Suprapubic skin (tissue), 4 donors: ENCODE results near the gene C2orf49.

ENCODE experiments used
- POLR2A ChIP-seq, 2 donors: fragments of 450-650 bp; IDR thresholded peaks; one replicate each; pipeline ENCODE4 v1.6.1; 2017; ENCODE audit warnings: antibody characterized with exemption in 2 of 2, mild to moderate bottlenecking in 2 of 2, moderate library complexity in 2 of 2
- POLR2AphosphoS5 ChIP-seq, 3 donors: sonication (generic); formaldehyde crosslinking; IDR thresholded peaks; one replicate each; pipeline ENCODE4 v1.6.1; 2017; ENCODE audit warnings: antibody characterized with exemption in 3 of 3
- TF ChIP-seq, protein P1 (sequence below), 2 donors: fragments of 200-600 bp in 1 of 2; fragments of 450-650 bp in 1 of 2; sonication (generic) in 1 of 2; IDR thresholded peaks; one replicate each; pipeline ENCODE4 v1.5.1; 2016 to 2019; ENCODE audit warnings: antibody characterized with exemption in 2 of 2, mild to moderate bottlenecking in 1 of 2, moderate library complexity in 1 of 2

DNA sequence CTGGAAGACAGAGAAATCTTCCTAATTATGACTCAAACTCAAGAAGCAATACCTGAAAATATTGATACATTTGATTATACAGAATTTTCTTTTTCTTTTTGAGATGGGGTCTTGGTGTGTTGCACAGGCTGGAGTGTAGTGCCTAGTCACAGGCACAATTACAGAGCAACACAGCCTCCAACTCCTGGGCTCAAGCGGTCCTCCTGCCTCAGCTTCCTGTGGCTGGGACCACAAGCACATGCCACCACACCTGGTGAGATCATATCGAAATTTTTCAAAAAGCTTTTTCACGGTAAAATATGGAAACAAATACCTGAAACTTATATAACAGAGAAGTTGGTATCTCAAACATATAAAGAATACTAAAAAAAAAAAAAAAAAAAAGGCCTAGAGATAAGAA lies 35.7 kb upstream of the C2orf49 start:
- TF ChIP-seq POLR2A (IDR thresholded peaks at IDR 0.05): no peak
- TF ChIP-seq, protein P1, sequence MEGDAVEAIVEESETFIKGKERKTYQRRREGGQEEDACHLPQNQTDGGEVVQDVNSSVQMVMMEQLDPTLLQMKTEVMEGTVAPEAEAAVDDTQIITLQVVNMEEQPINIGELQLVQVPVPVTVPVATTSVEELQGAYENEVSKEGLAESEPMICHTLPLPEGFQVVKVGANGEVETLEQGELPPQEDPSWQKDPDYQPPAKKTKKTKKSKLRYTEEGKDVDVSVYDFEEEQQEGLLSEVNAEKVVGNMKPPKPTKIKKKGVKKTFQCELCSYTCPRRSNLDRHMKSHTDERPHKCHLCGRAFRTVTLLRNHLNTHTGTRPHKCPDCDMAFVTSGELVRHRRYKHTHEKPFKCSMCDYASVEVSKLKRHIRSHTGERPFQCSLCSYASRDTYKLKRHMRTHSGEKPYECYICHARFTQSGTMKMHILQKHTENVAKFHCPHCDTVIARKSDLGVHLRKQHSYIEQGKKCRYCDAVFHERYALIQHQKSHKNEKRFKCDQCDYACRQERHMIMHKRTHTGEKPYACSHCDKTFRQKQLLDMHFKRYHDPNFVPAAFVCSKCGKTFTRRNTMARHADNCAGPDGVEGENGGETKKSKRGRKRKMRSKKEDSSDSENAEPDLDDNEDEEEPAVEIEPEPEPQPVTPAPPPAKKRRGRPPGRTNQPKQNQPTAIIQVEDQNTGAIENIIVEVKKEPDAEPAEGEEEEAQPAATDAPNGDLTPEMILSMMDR (IDR thresholded peaks at IDR 0.05): no peak
- no peak for TF ChIP-seq POLR2AphosphoS5 (IDR thresholded peaks at IDR 0.05)
